ENCODE measurements around the gene CALN1.

The CALN1 gene

DNA sequence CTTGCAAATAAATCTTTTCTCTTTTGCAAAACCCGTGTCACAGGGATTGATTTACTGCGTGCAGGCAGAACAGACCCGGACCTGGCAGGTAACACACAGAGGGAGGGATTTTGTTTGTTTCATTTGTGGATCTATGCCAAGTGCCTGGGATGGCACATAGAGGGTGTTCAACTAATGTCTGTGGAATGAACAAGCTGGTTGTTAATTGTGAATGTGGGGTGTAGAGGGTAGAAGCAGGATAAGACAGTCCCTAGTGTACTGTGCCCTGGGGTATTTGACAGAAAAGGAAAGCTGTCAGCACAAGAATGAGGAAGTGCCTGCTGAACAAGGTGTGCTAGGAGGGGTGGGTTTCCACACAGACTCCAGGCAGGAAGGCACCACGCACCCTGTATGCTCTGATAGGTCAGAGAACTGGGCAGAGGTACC is 331.8 kb downstream of the CALN1 start:
- no peak overlapping the region for H3K27ac ChIP-seq (ENCODE audit: extremely low read depth, low read depth, low read length)
- ChIA-PET POLR2A (no interaction called here), CTCF (no interaction called here)
- TF ChIP-seq, protein P1, sequence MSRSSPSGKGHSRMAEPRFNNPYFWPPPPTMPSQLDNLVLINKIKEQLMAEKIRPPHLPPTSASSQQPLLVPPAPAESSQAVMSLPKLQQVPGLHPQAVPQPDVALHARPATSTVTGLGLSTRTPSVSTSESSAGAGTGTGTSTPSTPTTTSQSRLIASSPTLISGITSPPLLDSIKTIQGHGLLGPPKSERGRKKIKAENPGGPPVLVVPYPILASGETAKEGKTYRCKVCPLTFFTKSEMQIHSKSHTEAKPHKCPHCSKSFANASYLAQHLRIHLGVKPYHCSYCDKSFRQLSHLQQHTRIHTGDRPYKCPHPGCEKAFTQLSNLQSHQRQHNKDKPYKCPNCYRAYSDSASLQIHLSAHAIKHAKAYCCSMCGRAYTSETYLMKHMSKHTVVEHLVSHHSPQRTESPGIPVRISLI (tag by site-specific recombination; IDR thresholded peaks at IDR 0.05) = no peak
- TF ChIP-seq, protein P2, sequence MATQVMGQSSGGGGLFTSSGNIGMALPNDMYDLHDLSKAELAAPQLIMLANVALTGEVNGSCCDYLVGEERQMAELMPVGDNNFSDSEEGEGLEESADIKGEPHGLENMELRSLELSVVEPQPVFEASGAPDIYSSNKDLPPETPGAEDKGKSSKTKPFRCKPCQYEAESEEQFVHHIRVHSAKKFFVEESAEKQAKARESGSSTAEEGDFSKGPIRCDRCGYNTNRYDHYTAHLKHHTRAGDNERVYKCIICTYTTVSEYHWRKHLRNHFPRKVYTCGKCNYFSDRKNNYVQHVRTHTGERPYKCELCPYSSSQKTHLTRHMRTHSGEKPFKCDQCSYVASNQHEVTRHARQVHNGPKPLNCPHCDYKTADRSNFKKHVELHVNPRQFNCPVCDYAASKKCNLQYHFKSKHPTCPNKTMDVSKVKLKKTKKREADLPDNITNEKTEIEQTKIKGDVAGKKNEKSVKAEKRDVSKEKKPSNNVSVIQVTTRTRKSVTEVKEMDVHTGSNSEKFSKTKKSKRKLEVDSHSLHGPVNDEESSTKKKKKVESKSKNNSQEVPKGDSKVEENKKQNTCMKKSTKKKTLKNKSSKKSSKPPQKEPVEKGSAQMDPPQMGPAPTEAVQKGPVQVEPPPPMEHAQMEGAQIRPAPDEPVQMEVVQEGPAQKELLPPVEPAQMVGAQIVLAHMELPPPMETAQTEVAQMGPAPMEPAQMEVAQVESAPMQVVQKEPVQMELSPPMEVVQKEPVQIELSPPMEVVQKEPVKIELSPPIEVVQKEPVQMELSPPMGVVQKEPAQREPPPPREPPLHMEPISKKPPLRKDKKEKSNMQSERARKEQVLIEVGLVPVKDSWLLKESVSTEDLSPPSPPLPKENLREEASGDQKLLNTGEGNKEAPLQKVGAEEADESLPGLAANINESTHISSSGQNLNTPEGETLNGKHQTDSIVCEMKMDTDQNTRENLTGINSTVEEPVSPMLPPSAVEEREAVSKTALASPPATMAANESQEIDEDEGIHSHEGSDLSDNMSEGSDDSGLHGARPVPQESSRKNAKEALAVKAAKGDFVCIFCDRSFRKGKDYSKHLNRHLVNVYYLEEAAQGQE (tag by site-specific recombination; IDR thresholded peaks at IDR 0.05) = no peak
- no peak for TF ChIP-seq ZNF558 (tag by site-specific recombination; IDR thresholded peaks at IDR 0.05)
- TF ChIP-seq ZNF701 (tag by site-specific recombination; IDR thresholded peaks at IDR 0.05) = no peak
- no peak for TF ChIP-seq ZNF514 (tag by site-specific recombination; IDR thresholded peaks at IDR 0.05)
- TF ChIP-seq, protein P3, sequence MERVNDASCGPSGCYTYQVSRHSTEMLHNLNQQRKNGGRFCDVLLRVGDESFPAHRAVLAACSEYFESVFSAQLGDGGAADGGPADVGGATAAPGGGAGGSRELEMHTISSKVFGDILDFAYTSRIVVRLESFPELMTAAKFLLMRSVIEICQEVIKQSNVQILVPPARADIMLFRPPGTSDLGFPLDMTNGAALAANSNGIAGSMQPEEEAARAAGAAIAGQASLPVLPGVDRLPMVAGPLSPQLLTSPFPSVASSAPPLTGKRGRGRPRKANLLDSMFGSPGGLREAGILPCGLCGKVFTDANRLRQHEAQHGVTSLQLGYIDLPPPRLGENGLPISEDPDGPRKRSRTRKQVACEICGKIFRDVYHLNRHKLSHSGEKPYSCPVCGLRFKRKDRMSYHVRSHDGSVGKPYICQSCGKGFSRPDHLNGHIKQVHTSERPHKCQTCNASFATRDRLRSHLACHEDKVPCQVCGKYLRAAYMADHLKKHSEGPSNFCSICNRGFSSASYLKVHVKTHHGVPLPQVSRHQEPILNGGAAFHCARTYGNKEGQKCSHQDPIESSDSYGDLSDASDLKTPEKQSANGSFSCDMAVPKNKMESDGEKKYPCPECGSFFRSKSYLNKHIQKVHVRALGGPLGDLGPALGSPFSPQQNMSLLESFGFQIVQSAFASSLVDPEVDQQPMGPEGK (tag by site-specific recombination; IDR thresholded peaks at IDR 0.05) = no peak
- no peak for TF ChIP-seq ZBTB1 (tag by site-specific recombination; IDR thresholded peaks at IDR 0.05)
- no peak for TF ChIP-seq ZNF664 (tag by site-specific recombination; IDR thresholded peaks at IDR 0.05)
- no peak for TF ChIP-seq ZNF221 (tag by site-specific recombination; IDR thresholded peaks at IDR 0.05; ENCODE audit: borderline replicate concordance)
- no peak for TF ChIP-seq ZNF416 (tag by site-specific recombination; IDR thresholded peaks at IDR 0.05)
- TF ChIP-seq MEIS1 (CRISPR knock-in tag; IDR thresholded peaks at IDR 0.05; ENCODE audit: borderline replicate concordance) = no peak
- no peak for TF ChIP-seq OSR2 (tag by site-specific recombination; IDR thresholded peaks at IDR 0.05)
- TF ChIP-seq, protein P4, sequence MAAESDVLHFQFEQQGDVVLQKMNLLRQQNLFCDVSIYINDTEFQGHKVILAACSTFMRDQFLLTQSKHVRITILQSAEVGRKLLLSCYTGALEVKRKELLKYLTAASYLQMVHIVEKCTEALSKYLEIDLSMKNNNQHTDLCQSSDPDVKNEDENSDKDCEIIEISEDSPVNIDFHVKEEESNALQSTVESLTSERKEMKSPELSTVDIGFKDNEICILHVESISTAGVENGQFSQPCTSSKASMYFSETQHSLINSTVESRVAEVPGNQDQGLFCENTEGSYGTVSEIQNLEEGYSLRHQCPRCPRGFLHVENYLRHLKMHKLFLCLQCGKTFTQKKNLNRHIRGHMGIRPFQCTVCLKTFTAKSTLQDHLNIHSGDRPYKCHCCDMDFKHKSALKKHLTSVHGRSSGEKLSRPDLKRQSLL (tag by site-specific recombination; IDR thresholded peaks at IDR 0.05) = no peak
- TF ChIP-seq BCL11B (tag by site-specific recombination; IDR thresholded peaks at IDR 0.05; ENCODE audit: low read depth) = no peak
- TF ChIP-seq SP7 (tag by site-specific recombination; IDR thresholded peaks at IDR 0.05) = no peak
- TF ChIP-seq ZNF423 (tag by site-specific recombination; IDR thresholded peaks at IDR 0.05) = no peak
- no peaks in the 10 kb centered on the region for H3K36me3 ChIP-seq (ENCODE audit: control insufficient read depth in 2 of 2, insufficient read depth in 1 of 2, low read length in 2 of 2)
- no peaks in the 10 kb centered on the region for H3K9me3 ChIP-seq (ENCODE audit: control insufficient read depth, insufficient read depth, low read depth, low read length)
- no peaks in the 10 kb centered on the region for H3K4me1 ChIP-seq (ENCODE audit: control insufficient read depth, insufficient read depth, low read length)
- H3K4me3 ChIP-seq (ENCODE audit: low read depth, low read length) = no peak overlapping the region

DNA sequence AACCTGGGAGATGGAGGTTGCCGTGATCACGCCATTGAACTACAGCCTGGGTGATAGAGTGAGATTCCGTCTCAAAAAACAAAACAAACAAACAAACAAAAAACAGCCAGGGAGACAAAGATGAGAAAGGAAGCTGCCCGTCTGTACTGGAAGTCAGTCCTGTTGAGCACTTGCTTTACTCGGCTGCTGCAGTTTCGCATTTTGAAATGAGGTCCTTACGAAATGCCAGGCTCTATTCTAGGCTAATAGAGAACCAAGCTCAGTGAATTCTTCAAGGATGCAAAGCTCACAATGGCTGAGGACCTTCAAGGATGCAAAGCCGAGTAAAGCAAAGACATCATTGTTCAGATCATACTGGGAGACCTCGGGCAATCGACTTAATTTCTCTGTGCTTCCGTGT is 333.3 kb downstream of the CALN1 start:
- Histone ChIP-seq H3K4me1 (ENCODE audit: control insufficient read depth, insufficient read depth, low read length) (no peaks in the 10 kb centered on the region), H3K27ac (ENCODE audit: extremely low read depth, low read depth, low read length) (no peak overlapping the region), H3K4me3 (ENCODE audit: low read depth, low read length) (no peak overlapping the region), H3K36me3 (ENCODE audit: control insufficient read depth in 2 of 2, insufficient read depth in 1 of 2, low read length in 2 of 2) (no peaks in the 10 kb centered on the region), H3K9me3 (ENCODE audit: control insufficient read depth, insufficient read depth, low read depth, low read length) (no peaks in the 10 kb centered on the region)
- ChIA-PET CTCF (no interaction called here), POLR2A (no interaction called here)
- TF ChIP-seq ZNF223 (tag by site-specific recombination; IDR thresholded peaks at IDR 0.05) (no peak), ZNF19 (tag by site-specific recombination; IDR thresholded peaks at IDR 0.05; ENCODE audit: low read depth) (no peak), TCF7L2 (IDR thresholded peaks at IDR 0.05; ENCODE audit: borderline replicate concordance, low read depth, low read length) (no peak), ZNF623 (tag by site-specific recombination; IDR thresholded peaks at IDR 0.05) (no peak), ZNF514 (tag by site-specific recombination; IDR thresholded peaks at IDR 0.05) (no peak), ZNF777 (tag by site-specific recombination; IDR thresholded peaks at IDR 0.05; ENCODE audit: borderline replicate concordance) (no peak), HOXD13 (CRISPR knock-in tag; IDR thresholded peaks at IDR 0.05; ENCODE audit: borderline replicate concordance) (no peak), ZBTB48 (tag by site-specific recombination; IDR thresholded peaks at IDR 0.05) (no peak)
- TF ChIP-seq, protein P5, sequence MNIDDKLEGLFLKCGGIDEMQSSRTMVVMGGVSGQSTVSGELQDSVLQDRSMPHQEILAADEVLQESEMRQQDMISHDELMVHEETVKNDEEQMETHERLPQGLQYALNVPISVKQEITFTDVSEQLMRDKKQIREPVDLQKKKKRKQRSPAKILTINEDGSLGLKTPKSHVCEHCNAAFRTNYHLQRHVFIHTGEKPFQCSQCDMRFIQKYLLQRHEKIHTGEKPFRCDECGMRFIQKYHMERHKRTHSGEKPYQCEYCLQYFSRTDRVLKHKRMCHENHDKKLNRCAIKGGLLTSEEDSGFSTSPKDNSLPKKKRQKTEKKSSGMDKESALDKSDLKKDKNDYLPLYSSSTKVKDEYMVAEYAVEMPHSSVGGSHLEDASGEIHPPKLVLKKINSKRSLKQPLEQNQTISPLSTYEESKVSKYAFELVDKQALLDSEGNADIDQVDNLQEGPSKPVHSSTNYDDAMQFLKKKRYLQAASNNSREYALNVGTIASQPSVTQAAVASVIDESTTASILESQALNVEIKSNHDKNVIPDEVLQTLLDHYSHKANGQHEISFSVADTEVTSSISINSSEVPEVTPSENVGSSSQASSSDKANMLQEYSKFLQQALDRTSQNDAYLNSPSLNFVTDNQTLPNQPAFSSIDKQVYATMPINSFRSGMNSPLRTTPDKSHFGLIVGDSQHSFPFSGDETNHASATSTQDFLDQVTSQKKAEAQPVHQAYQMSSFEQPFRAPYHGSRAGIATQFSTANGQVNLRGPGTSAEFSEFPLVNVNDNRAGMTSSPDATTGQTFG (tag by site-specific recombination; IDR thresholded peaks at IDR 0.05; ENCODE audit: borderline replicate concordance) = no peak
- TF ChIP-seq, protein P6, sequence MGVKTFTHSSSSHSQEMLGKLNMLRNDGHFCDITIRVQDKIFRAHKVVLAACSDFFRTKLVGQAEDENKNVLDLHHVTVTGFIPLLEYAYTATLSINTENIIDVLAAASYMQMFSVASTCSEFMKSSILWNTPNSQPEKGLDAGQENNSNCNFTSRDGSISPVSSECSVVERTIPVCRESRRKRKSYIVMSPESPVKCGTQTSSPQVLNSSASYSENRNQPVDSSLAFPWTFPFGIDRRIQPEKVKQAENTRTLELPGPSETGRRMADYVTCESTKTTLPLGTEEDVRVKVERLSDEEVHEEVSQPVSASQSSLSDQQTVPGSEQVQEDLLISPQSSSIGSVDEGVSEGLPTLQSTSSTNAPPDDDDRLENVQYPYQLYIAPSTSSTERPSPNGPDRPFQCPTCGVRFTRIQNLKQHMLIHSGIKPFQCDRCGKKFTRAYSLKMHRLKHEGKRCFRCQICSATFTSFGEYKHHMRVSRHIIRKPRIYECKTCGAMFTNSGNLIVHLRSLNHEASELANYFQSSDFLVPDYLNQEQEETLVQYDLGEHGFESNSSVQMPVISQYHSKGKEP (tag by site-specific recombination; IDR thresholded peaks at IDR 0.05) = no peak
